Stimulated activated CD4-positive, alpha-beta T cell treated with anti-CD3 and anti-CD28 coated beads, Interleukin-4, amount 100 ng/mL, for 4 hours (primary cell): ENCODE measurements around the gene TENT4B.

Source experiments
- DNase-seq, 2 experiments: peaks; one replicate each; pipeline ENCODE4 v3.0.0-alpha.2; 2020

TENT4B gene

GRCh38 chr16:50198802-50199403 is 45.8 kb downstream of the TENT4B start:
- no peak for DNase-seq

DNA sequence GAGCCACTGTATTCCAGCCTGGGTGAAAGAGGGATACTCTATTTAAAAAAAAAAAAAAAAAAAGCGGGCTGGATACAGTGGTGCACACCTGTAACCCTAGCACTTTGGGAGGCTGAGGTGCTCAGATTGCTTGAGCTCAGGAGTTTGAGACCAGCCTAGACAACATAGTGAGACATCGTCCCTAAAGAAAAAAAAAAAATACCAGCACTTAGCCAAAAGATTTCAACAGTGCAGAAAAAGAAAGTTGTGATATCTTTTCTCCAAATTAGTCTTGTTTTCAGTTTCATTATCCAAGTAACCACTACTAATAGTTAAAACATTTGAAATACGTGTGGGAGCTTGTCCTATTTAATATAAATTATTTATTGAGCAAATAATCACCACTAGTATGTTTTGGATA is 48.7 kb downstream of the TENT4B start:
- DNase-seq, result no peak

- DNase-seq, result no peak
Measured at GRCh38 chr16:50202926-50203624, 50.0 kb downstream of the TENT4B start.

DNA sequence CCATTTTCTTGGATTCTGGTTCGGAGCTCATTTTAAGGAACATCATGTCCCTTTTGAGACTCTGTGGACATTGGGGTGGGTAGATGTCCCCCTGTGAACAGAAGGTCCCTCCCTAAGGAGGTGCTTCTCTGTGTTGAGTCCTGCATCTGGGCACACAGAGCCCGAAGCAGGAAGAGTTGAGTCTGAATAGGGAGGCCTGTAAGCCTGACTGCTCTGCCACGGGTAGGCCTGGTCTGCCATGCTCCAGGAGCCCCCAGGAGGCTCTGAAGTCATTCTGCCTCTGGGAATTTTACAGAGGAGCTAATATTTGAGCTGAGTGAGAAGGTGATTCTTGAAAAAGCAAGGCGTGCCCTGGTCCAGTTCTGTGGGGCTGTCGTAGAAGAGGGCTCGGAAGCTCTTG is 50.6 kb downstream of the TENT4B start:
- no peak for DNase-seq

DNA sequence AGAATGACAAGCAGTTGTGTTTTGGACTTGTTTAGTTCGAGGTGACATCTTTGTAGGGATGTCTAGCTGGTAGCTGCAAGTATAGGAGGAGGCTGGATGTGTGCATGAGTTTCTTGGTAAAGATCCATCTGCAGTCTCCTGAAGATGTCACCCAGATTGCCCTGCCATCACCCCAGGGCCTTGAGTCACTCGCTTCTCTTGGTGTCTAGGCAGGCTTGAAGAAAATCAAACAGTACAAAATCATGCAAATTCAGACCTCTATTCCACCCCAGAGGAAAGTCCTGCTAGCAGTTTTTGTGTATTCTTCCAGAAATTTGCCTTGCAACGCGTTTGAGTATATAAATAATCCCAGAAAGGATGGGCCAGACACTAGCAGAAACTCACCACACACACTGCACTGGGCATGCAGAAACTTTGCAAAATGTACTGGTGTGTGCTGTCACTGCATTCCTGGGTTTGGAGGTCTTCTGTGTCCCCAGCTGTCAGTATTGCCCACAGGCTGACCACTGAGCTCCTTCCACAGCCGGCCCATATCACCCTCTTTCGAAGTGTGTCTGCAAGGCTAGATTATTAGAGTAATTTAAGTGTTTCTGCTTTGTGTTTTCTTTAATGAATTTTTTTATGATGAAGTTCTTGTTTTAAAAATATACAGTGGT is 51.5 kb downstream of the TENT4B start:
- no peak for DNase-seq

DNA sequence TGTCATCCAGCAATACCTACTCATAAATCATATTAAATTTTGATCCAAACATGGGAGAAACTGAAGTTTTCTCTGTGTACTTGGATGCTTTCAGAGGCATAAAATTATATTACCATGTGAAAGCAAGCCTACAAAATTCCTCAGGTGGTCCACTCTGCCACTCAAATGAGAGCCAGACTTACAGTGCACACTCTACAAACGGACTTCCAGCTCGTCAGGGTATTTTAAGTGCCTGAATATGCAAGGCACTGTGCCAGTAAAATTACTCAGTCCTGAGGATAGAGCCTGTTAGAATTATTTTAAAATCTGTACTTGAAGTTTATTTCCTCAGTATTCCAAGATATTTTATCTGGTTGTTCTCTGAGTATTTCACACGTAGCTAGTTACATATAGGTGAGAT is 54.5 kb downstream of the TENT4B start:
- DNase-seq, result no peak

DNA sequence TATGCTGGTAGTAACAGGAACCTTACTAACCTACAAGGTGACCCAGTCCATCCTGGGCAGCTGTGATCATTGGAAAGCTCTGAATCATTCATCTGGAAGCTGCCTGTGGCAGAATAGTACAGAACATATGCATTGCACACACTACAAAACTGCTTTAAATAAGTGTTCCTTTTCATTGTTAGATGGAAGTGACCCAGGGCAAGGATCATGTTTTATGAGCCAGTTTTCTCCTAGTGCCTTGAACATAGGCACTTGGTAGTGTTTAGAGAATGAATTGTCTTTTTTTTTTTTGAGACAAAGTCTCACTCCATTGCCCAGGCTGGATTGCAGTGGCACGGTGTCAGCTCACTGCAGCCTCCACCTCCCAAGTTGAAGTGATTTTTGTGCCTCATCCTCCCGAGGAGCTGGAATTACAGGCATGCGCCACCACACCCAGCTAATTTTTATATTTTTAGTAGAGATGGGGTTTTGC is 55.4 kb downstream of the TENT4B start:
- no peak for DNase-seq

- no peak for DNase-seq
Measured at GRCh38 chr16:50209546-50210265, 56.6 kb downstream of the TENT4B start.

- peak; percentile 51 to 56 for DNase-seq
Measured at GRCh38 chr16:50210266-50211038, 57.3 kb downstream of the TENT4B start.

DNA sequence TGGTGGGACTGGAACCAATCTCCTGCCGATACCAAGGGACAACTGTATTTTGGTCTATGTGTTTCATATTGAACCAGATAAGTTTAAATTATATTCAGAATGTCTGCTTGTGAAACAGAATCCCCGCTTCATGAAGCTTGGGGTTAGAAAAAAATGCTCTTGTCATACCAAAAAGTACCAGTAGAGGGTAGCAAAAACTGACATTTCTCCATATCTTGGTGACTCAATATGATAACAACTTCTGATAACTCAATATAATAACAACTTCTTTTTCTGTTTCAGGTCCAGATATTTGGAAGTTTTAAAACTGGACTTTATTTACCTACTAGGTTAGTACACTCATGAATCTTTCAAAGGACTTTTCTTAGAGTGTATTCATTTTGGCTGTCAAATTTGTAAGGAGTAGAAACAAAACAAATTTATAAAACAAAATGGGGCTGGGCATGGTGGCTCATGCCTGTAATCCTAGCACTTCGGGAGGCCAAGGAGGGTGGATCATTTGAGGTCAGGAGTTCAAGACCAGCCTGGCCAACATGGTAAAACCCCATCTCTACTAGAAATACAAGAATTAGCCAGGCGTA is 60.9 kb downstream of the TENT4B start:
- no peak for DNase-seq

GRCh38 chr16:50215680-50216079 is 62.6 kb downstream of the TENT4B start:
- DNase-seq, result no peak

GRCh38 chr16:50216231-50216630 is 63.1 kb downstream of the TENT4B start:
- no peak for DNase-seq

GRCh38 chr16:50219402-50219975 is 66.4 kb downstream of the TENT4B start:
- DNase-seq, result no peak

DNA sequence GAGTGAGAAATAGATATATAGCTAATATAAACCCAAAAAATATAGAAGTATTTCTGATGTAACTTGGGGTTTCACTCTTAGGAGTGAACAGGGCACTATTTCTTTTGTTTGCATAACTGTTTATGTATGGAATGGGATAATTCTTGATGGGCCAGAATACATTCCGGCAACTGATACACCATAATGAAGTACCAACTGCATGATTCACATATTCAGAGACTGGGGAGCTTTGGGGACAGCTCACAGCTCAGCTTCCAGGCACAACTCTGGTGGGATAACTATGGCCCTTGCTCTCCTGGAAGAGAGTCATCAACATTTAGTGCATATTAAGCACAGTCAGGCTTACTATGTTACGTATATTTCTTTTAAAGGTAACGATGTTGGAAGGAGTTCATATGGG is 71.2 kb downstream of the TENT4B start:
- no peak for DNase-seq

- DNase-seq, result no peak
Measured at GRCh38 chr16:50227120-50227519, 74.0 kb downstream of the TENT4B start.

DNA sequence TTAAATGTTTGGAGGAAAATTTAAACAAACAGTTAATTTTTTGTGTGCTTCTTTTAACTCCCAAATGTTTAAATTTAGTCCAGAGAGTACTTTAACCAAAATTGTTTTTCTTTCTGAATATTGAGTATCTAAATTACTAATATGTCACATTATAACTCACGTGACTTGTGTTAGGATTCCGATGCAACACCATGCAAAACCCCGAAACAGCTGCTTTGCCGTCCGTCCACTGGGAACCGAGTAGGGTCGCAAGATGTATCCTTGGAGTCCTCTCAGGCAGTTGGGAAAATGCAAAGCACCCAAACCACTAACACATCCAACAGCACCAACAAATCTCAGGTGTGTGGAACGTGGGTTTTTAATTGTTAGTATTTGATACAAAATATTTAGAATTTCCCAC is 74.6 kb downstream of the TENT4B start:
- no peak for DNase-seq

- no peak for DNase-seq
Measured at GRCh38 chr16:50228364-50228868, 75.3 kb downstream of the TENT4B start.

DNA sequence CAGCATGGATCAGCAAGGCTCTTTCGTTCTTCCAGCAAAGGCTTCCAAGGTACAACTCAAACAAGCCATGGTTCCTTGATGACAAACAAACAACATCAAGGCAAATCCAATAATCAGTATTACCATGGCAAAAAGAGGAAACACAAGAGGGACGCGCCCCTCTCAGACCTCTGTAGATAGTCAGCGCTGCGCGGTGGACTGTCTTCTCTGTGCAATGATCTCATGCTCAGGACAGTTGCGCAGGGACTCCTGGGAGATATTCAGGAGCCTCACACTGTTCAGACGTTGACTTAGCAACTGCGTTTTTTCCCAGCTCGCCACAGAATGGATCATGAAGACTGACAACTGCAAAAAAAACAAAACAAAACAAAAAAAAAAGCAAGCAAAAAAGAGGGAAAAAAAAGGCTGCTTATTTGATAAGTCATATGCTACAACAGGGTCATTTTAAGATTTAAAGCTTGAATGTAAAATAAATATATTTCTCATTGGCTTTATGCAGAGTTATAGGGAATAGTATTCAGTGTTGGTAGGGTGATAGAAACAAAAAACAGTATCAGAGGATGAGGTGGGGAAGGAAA is 76.1 kb downstream of the TENT4B start:
- DNase-seq, result no peak

GRCh38 chr16:50234771-50235556 is 81.9 kb downstream of the TENT4B start:
- no peak for DNase-seq

DNA sequence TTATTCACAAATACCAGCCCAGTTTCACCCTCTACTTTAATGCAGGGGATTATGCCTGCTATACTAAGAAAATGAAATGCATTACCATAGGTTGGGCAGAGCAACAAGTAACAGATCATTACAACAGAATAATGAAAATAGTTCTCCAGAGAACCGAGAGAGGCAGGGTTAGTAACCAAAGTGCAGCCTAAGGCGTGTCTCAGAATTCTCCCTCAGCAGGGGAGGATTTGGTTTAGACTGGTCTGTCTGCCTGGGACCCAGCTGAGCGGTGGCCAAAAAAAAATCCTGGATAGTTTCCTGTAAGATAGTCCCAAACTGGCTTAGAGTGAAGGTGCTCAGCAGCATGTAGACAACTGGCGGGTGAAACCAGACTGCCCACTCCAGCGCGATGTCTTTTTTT is 82.5 kb downstream of the TENT4B start:
- no peak for DNase-seq

DNA sequence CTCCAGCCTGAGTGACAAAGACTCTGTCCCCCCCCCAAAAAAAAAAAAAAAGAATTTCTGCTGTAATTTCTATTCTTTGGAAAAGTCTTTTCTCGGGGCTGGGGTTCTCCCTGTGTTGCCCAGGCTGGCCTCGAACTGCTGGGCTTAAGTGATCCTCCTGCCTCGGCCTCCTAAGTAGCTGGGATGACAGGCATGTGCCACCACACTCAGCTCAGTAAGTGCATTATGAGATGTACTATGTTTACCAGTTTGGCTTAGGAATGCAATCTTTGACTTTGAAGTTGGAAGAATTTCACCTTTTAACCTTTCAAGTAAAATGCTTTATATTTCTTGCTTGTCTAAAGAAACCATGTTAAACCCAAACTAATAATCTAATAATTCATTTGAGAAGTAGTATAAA is 85.2 kb downstream of the TENT4B start:
- DNase-seq, result no peak
